HG03139 (cell line): ENCODE measurements around the gene ERCC2.

ENCODE experiments used
- ATAC-seq: cut with Tn5 transposase; IDR thresholded peaks from one replicate; pipeline ENCODE4 v1.9.1; 2021; ENCODE audit not compliant: unreplicated experiment

The ERCC2 gene

DNA sequence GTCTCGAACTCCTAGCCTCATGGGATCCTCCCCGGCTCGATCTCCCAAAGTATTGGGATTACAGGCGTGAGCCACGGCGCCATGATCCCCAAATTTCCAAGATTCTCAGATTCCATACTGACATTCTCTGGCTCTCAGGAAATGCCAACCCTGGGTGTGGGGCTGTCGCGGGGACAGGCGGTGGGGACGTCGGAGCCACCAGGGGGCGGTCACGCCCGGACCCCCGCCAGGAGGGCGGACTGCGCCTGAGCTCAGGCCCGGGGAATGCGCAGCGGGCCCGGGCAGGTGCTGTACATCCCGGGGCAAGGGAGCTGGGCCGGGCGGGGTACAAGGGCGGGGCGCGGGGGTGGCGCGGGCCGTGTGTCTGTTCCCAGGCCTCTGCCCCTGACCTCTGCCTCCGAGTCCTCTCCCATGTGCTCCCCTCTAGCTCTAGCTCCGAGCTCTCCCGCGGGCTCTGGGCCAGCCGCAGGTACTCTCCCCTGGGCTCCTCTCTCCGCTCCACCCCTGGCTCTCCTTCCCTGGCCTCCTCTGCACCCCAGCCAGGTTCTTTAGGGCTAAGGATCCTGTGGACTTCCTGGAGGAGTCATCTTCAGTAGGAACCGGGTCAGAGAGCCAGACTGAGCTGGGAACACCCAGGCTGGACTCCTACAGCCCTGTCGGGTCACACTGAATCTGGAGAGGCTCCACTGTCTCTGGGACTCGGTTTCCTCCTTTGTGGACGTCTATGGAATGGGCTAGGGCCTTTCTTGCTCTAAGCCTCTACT, 32.1 kb upstream of the ERCC2 start:
- no peak for ATAC-seq

DNA sequence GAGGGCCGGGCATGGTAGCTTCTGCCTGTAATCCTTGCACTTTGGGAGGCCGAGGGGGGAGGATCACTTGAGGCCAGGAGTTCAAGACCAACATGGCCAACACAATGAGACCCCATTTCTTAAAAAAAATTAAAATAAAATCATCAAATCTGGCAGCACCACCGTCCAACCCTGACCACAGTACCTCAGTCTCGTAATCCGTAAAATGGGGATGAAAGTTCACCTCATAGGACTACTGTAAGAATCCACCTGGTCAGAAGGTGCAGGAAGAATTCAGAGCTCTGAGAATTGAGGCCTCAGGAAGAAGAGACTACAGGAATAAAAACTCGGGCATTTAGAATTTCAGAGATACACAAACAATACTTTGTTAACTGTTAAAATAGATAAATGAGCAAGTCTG, 31.4 kb upstream of the ERCC2 start:
- ATAC-seq = no peak

DNA sequence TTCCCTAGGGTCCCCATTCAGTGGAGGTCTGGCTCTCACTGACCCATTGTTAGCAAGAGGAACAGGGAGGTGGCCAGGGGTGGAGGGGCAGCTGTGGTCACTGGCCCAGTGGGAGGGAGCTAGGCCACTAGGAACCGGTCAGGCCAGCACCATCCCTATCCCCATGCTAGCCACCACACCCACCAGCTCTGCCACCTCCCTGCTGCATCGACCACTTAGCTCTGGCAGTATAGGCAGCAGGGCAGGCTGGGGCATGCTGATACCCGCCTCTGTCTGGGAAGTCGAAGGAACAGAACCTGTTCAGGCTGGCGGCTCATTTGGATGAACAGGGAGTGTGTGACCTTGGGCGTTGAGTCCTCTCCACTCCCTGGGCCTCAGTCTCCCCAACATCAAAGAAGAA, 29.8 kb upstream of the ERCC2 start:
- ATAC-seq = no peak

DNA sequence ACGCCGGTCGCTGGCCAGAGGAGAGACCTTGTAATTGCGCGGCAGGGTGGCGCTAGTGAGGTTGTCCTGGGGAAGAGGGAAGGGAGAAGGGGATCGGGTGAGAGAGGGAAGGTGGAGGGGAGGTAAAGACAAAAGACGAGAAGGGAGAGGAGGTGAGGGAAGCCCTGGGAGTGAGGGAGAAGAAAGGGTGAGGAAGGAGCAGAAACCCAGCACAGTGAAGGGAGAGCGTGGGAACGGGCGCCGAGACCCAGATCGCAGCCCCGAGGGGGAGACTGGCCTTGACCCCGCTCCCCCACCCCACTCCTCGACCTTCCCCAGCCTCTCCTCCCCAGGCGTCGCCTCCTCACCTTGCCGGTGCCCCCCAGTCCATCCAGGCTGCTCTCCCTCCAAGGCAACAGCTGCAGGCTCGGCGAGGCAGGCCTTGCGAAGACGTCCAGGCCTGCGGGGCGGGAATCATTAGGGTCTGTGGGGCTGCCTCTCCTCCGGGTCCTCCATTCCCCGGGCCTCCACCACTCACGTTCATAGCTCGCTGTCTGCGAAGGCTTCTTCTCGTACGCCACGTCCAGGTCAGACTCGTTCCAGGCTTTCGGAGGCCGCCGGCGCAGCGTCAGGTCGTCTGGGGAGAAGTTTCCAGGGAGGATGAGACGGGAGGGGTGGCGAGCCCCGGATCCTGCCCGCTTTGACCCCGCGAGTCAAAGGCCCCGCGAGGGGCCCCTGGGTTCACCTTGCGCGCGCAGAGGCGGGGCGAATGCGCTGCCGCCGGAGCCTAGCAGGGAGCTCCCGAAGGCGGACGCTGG, 25.6 kb upstream of the ERCC2 start:
- ATAC-seq = no peak

DNA sequence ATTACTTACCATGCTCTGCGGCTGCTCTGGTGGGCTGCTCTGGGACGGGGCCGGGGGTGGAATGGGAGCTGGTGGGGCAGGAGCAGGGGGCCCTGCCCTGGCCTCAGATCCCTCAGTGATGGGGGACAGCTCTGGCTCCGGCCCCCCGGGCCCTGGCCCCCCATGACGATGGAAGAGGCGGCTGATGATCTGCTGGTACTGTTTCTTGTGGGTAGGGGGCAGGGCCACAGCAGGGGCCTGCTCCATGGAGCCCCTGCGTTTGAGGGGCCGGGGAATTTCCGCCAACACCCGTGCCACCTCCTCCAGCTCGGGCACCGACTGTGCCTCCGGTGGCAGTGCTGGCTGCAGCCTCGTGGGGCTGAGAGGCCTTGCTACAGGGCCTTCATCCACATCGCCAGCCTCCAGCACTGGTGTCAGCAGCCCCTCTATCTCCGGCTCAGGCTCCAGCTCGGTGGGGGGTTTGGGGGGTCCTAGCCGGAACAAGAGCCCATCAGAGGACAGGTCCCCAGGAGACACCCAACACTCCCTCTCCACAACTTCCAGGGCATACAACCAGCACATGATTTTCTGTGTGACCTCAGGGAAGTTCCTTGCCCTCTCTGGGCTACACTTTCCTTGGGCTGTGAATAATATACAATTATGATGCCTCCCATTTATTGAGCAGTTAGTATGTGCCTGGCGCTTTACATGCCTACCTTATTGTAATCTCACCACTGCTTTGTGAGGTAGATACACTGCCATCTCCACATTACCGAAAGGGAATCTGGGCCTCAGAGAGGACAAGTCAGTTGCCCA, 21.7 kb upstream of the ERCC2 start:
- no peak for ATAC-seq

DNA sequence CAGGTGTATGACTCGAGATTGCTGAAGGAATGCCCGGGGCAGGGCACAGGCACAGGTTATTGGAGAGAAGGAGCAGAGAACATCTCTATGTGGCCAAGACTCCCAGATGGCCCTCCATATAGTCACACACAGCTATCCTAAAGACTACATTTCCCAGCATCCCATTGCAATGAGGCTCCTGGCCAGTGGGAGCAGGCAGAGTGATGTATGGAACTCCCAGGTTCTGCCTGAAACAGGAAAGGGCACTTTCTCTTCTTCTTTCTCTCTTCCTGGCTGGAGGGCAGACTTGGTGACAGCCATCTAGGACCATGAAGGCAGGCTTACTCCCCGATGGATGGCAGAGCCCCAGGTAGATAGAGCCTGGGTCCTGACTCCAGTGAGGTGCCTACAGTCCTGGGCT, 21.0 kb upstream of the ERCC2 start:
- ATAC-seq = no peak

DNA sequence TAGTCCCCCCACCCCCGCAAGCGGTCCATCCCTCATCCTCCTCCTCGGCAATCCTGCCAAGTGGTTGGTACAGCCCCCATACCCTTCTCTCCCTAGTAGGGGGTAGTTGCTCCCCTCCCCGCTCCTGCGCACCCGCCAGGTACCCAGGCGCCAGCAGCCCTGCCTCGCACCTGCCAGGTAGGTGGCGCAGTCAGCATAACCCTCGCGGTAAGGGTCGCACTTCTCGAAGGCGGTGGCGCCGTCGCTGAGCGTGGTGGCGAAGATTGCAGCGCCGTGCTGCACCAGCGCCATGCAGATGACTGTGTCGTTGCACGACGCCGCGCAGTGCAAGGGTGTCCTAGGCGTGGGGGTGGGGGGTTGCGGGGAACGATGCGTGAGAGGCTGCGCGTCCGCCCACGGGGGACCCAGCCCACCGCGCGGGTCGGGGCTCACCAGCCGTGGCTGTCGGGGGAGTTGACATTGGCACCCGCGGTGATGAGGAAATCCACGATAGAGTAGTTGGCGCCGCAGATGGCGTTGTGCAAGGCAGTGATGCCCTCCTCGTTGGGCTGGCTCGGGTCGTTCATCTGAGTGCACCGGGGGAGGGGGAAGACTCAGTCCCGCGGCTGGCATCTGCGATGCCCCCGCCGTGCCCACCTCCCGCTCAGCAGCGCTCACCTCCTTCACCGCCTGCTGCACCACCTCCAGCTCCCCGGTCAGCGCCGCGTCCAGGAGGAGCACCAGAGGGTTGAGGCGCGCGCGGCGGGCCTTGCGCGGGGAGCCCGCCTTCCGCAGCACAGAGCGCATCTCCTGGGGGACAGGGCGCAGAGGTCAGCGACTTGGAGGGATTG, 15.2 kb upstream of the ERCC2 start:
- no peak for ATAC-seq

DNA sequence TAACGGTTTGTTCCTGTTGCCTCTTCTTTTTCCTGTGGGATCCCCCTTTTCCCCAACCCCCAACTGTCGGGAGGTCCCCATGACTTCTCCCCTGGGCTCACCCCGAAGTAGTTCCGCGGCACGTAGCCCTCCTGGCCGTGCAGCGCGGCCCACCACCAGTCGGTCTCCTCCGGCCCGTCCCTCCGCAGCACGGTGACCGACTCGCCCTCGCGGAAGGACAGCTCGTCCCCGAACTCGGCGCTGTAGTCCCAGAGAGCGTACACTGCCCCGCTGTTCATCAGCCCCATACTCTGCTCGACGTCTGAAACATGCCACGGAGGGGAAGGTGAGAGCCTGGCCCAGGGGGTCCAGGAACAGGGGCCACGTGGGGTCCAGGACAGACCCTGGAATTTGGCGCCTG, 12.1 kb upstream of the ERCC2 start:
- ATAC-seq = no peak

DNA sequence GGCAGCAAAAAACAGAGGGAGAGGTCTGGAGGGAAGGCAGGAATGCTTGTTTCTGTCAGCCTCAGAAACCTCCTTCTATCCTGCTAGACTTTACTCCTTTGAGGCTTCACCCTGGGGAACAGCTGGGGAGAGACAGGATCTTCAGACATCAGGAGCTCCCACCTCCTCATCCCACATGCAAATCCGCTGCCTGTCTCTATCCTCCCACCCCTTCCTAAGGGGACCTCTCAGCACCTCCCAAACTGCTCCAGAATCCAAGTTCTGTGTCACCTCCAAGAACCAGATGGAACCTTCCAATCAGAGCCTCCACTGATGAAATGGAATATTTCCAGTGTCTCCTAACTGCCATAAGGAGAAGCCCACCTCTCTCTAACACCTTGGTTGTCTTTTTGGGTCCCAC, 9.7 kb upstream of the ERCC2 start:
- no peak for ATAC-seq

DNA sequence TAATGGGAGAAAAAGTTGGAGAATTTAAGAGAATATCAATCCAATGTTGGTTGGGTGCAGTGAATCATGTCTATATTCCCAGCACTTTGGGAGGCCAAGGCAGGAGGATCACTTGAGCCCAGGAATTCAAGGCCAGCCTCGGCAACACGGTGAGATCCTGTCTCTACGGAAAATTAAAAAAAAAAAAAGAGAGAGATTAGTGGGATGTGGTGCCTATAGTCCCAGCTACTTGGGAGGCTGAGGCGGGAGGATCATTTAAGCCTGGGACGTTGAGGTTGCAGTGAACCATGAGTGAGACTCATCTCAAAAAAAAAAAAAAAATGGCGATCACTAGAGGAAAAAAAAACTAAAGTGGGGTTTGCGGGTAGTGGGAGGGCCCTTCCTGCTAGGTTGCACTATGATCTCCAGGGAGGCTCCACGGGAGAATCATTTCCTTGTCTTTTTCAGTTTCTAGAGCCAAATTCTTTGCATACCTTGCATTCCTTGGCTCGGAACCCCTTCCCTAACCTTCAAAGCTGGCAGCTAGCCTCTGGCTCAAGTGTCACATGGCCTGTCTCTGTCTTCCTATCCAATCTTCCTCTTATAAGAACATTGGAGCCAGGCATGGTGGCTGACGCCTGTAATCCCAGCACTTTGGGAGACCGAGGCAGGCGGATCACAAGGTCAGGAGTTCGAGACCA, 5.8 kb upstream of the ERCC2 start:
- ATAC-seq = no peak

DNA sequence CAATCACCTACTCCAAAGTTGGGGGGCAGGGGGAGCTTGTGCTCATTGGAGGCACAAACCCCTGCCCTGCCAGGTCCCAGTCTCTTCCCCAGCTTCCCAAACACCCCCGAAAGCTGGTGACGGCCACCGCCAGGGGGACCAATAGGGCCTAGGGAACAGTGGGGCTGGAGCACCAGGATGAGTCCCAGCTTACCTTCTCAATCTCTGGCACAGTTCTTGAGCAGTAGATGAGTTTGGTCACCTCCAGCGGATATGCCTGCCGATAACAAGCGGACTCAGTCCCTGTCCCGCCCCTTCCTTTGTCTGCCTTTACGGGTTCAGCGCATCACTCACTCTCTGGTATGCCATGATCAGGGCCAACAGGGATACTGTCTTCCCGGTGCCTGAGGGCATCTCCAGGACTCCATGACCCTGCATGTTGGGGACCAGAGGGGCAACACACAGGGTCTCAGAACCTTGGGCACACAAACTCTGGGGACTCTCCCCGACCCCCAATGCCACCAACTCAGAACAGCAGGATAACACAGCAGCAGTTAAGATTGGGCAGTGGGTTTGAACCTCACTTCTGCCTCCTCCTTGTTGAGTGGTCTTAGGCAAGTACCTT, 1.5 kb downstream of the ERCC2 start:
- no peak for ATAC-seq

DNA sequence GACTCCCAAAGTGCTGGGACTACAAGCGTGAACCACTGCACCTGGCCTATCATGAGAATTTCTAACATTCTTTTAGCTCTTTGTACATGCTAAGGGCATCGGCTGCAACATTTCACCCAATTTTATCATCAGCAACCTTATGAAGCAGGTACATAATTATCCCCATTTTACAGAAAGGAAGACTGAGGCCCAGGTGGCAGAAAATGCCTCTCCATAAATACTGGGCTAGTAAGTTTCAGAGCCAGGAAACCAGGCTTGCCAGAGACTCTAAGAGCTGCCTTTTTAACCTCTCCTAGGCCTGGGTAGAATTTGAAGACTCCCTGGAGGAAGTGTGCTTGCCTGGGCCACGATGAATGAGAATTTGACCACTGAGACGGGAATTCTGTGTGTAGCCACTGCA, 2.2 kb downstream of the ERCC2 start:
- ATAC-seq = no peak

DNA sequence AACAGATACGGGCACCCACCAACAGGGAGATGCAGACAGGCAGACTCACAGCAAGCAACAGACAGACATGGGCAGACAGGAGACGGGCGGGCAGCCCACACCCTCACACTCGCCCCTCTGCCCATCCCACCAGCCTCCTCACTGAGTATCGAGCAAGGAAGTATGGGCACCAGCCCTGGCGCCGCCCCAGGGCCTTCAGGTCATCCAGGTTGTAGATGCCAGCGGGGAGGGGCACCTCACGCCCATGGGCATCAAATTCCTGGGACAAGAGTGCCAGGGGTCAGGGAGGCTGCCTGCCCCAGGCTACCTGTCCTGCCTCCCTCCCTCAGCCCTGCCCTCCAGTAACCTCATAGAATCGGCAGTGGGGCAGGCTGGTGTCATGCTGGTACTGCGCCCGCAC, 5.7 kb downstream of the ERCC2 start:
- ATAC-seq = no peak

DNA sequence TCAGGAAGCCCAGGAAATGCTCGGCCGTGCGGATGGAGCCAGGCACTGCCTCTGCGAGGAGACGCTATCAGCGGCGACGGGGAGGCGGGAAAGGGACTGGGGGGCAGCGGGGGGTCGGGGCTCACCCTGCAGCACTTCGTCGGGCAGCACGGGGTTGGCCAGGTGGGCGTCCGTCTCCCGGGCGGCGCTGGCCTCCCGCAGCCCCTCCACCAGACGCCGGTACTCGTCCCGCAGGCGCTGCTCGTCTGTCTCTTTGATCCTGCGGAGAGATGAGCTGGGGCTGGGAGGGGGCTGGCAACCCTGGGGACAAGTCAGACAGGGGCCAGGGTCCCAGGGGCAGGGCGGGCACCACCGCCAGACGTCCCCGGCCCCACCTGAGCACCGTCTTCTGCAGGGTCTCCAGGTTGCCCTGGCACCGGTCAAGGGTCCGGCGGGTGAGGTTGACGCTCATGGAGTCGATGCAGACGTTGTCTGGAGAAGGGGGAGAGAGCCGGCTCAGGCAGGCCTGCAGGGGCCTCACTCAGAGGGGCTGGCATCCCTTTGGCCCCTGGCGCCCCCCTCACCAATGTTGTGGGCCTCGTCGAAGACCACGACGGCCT, 6.4 kb downstream of the ERCC2 start:
- no peak for ATAC-seq

DNA sequence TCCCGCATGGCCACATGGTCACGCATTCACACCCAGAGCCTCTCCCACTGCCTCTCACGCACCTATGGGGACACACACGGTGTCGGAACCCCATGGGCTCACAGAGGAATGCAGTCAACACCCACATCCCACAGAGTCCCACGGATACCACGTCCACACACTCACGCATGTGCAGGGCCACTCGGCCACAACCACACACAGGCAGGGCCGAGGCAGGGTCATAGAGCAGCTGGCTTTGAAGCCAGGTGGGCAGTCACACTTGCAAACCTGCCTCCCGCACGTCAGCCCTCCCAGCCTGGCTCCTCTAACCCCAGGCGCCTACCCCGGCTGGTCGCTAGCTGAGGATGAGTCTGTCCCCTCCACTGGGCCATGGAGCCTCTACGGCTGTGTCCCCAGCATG, 8.1 kb downstream of the ERCC2 start:
- no peak for ATAC-seq

DNA sequence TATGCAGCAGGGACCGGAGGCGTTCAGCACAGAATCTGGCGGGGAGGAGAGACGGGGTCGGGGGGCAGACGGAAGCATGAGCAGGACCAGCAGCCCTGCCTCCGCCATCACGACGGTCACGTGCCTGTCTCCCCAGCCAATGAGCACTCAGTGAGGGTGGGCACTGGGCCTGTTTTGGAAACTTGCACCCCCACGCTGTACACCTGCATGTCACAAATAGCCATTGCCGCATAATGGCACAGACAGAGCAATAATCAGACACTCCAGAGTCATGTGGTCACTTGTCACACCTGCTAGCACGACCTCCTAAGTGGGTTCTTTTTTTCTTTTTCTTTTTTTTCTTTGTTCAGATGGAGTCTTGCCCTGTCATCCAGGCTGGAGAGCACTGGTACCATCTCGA, 8.8 kb downstream of the ERCC2 start:
- no peak for ATAC-seq

DNA sequence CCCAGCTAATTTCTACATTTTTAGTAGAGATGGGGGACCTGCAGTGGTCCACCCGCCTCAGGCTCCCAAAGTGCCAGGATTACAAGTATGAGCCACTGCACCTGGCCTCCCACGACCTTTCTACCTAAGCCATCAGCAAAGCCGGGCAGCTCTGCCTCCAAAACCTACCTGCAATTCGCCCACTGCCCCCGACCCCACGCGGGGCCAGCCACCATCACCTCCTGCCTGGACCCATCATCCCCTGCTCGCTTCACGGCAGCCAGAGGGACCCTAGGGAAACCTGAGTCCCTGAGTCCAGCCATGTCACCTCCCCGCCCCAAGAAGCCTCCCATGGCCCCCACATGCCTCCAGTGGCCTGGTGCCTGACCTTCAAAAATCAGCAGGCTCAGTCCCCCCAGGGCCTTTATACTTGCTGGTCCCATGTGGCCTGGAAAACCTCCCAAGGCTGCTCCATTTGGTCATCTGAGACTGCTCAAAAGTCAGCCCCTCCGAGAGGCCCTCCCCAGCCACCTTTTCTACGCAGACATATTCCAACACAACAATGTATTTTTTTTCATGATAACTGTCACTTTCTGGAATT, 12.1 kb downstream of the ERCC2 start:
- no peak for ATAC-seq

DNA sequence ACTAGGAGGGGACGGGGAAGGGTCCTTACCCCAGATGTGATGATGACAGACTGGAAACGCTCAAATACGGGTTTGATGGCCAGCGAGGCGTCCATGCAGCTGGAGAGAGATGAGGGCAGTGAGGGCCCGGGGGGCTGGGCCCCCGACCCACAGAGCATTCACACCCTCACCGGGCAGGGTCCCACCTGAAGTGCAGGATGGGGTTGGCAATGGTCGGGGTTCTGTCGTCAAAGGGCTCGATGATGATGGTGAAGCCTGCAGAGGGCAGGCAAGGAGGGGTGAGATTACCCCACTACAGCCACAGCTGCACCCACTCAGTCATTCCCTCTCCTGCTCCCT, 13.0 kb downstream of the ERCC2 start:
- ATAC-seq = no peak

DNA sequence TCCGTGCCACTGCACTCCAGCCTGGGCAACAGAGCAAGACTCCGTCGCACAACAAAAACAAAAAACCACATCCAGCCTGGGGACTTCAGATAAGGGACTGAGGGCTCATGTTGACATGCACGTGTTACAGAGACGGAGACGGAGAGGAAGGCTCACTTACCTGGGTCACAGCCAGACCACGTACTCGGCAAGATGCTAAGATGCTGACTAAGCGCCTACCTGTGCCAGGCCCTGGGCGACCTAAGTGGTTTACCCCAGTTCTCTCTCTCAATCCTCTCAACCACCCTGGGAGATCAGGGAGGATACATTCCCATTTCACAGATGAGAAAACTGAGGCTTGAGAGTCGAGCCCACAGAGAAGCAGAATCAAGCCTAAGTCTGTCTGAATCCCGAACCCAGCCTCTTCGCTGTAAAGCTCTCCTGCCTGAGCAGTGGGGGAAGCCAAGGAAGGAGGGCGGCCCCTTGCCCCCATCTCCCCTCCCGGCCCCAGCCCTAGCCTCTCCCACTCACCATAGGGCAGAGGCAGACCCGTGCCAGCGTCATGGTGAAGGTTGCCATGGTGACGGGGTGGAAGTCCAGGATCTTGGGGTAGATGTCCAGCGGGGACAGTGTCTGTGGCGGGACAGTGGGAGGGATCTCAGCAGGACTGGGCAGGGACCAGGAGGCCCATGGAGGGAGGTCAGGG, 13.5 kb downstream of the ERCC2 start:
- ATAC-seq = no peak
